Measurements from ENCODE around the gene GPR180. TPM values are rescaled to one million over a fixed set of nuclear protein-coding genes. Genes with fewer than 3 reads are reported as not detected.
A peak's percentile ranks its signal among the peaks of the same experiment; 100 is the strongest.

Gene GPR180
- total RNA-seq (1 to 10 TPM; 7.5 to 7.8 TPM), polyA plus RNA-seq (ENCODE audit: insufficient read length in 6 of 6) (10 to 100 TPM in 1 of 6 donors, 1 to 10 TPM in 5; 5.8 to 10.4 (median 7.9) TPM)
- long read RNA-seq, donor 1, full-length matches to known transcripts = 7 of 7 reads
- long read RNA-seq, donor 1, partial matches to known transcripts = 0 of 7 reads
- long read RNA-seq, donor 1, other reads (novel, unspliced or antisense) = 0 of 7 reads
- long read RNA-seq, donor 2, full-length matches to known transcripts = 4 of 4 reads
- long read RNA-seq, donor 2, partial matches to known transcripts = 0 of 4 reads
- long read RNA-seq, donor 2, other reads (novel, unspliced or antisense) = 0 of 4 reads
- long read RNA-seq, donor 3, full-length matches to known transcripts = 2 of 2 reads
- long read RNA-seq, donor 3, partial matches to known transcripts = 0 of 2 reads
- long read RNA-seq, donor 3, other reads (novel, unspliced or antisense) = 0 of 2 reads
- long read RNA-seq, donor 4, full-length matches to known transcripts = 4 of 6 reads
- long read RNA-seq, donor 4, partial matches to known transcripts = 0 of 6 reads
- long read RNA-seq, donor 4, other reads (novel, unspliced or antisense) = 2 of 6 reads
- long read RNA-seq, donor 5, full-length matches to known transcripts = 3 of 3 reads
- long read RNA-seq, donor 5, partial matches to known transcripts = 0 of 3 reads
- long read RNA-seq, donor 5, other reads (novel, unspliced or antisense) = 0 of 3 reads
- long read RNA-seq, donor 6, full-length matches to known transcripts = 4 of 4 reads
- long read RNA-seq, donor 6, partial matches to known transcripts = 0 of 4 reads
- long read RNA-seq, donor 6, other reads (novel, unspliced or antisense) = 0 of 4 reads
- long read RNA-seq, donor 7 = 0 reads
- long read RNA-seq, donor 8, full-length matches to known transcripts = 5 of 5 reads
- long read RNA-seq, donor 8, partial matches to known transcripts = 0 of 5 reads
- long read RNA-seq, donor 8, other reads (novel, unspliced or antisense) = 0 of 5 reads
- long read RNA-seq, donor 9 = 0 reads
- long read RNA-seq, donor 10, full-length matches to known transcripts = 2 of 4 reads
- long read RNA-seq, donor 10, partial matches to known transcripts = 2 of 4 reads
- long read RNA-seq, donor 10, other reads (novel, unspliced or antisense) = 0 of 4 reads
- long read RNA-seq, donor 11 = 0 reads
- long read RNA-seq, donor 12 = 0 reads

GRCh38 chr13:94601446-94602431, at the start of gene GPR180:
Gene GPR180, plus strand, starts transcription at chr13:94601857. Its CDS starts 71 bp downstream, at chr13:94601928.
- ATAC-seq (peak; percentile 100), DNase-seq (peak; percentile 93 to 99 (median 96))
- peaks cover 0 to 19% of the 10 kb centered on the region in 2 donors for H3K4me1 ChIP-seq
- H3K36me3 ChIP-seq = peaks cover 0 to 14% of the 10 kb centered on the region in 2 donors
- peak within 1 kb of the TSS; percentile 81 to 84 for H3K27ac ChIP-seq
- no peak for TF ChIP-seq CTCF (IDR thresholded peaks at IDR 0.05)
- no peaks in the 10 kb centered on the region for H3K27me3 ChIP-seq
- peak within 1 kb of the TSS; percentile 56 to 79 for H3K4me3 ChIP-seq
- intact Hi-C loops (cut with DNase I) = no loop called here
- H3K9me3 ChIP-seq = no peaks in the 10 kb centered on the region

- intact Hi-C loops (cut with DNase I) = no loop called here
- no peak for ATAC-seq
- TF ChIP-seq CTCF (IDR thresholded peaks at IDR 0.05) = no peak
Observed at GRCh38 chr13:94552095-94552494, 49.6 kb upstream of the GPR180 start.

GRCh38 chr13:94553766-94554165, 47.9 kb upstream of the GPR180 start:
- intact Hi-C loops (cut with DNase I) = no loop called here
- no peak for ATAC-seq
- Histone ChIP-seq H3K27me3 (peaks cover 0 to 17% of the 10 kb centered on the region in 2 donors), H3K4me1 (peaks cover 0 to 7% of the 10 kb centered on the region in 2 donors), H3K27ac (no peak overlapping the region), H3K9me3 (no peaks in the 10 kb centered on the region), H3K4me3 (no peak overlapping the region), H3K36me3 (no peaks in the 10 kb centered on the region)
- DNase-seq = no peak
- TF ChIP-seq CTCF (IDR thresholded peaks at IDR 0.05) = no peak

More at GRCh38 chr13:94552095-94552494, 49.6 kb upstream of the GPR180 start:
- no peak for DNase-seq
- Histone ChIP-seq H3K36me3 (no peaks in the 10 kb centered on the region), H3K4me1 (peaks cover 7 to 17% of the 10 kb centered on the region in 2 donors), H3K4me3 (no peak overlapping the region), H3K27me3 (peaks cover 0 to 17% of the 10 kb centered on the region in 2 donors), H3K27ac (no peak overlapping the region), H3K9me3 (no peaks in the 10 kb centered on the region)

GRCh38 chr13:94556041-94556440, 45.6 kb upstream of the GPR180 start:
- no peak for TF ChIP-seq CTCF (IDR thresholded peaks at IDR 0.05)
- DNase-seq (no peak), ATAC-seq (no peak)
- no peak overlapping the region for H3K4me3 ChIP-seq
- no peaks in the 10 kb centered on the region for H3K9me3 ChIP-seq
- H3K4me1 ChIP-seq = no peaks in the 10 kb centered on the region
- intact Hi-C loops (cut with DNase I) = no loop called here
- no peak overlapping the region for H3K27ac ChIP-seq
- H3K27me3 ChIP-seq = no peaks in the 10 kb centered on the region
- no peaks in the 10 kb centered on the region for H3K36me3 ChIP-seq
